NCI-H82 treated with DMSO at 0.1 percent for 48 hours (cell line): Measurements from ENCODE around the gene VSTM4.

Source experiments
- DNase-seq: peaks from one replicate; lab custom pipeline; 2025; ENCODE audit not compliant: unreplicated experiment; lab: John Stamatoyannopoulos, UW

VSTM4 gene

GRCh38 chr10:49074836-49075682, 40.3 kb downstream of the VSTM4 start:
- DNase-seq: no peak

DNA sequence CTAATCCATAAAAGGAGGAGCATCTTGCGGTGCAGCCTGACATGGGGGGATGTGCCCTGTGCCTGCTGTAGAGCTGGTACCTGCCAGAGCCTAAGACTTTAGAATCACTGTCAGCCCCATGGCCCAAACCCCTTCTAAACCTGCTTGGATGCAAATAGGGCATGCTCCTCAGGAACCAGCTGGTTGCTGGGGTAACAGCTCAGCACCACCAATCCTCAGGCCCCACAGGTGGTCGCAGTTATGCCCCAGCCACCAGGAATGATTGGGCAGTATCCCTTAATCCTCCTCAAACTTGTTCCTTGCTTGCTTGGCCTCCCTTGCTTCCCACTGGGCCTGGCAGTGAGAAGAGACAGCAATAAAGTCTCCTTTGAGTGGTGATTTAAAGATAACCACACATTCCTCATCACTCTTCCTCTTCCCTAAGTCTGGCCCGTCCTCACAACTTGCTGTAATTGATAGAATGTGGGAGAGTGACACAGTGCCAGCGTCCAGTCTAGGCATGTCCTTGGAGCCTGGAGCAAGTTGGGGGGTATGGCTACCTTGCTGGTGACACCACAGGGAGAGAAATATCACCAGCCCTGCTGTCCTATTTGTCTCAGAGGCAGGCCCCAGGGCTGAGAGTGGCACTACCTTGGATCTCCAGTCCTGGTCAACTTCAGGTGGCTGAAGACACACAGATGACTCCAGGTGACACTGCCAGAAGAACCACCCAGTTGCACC, 43.0 kb downstream of the VSTM4 start:
- no peak for DNase-seq

GRCh38 chr10:49071160-49071761, 44.1 kb downstream of the VSTM4 start:
- DNase-seq: no peak

DNA sequence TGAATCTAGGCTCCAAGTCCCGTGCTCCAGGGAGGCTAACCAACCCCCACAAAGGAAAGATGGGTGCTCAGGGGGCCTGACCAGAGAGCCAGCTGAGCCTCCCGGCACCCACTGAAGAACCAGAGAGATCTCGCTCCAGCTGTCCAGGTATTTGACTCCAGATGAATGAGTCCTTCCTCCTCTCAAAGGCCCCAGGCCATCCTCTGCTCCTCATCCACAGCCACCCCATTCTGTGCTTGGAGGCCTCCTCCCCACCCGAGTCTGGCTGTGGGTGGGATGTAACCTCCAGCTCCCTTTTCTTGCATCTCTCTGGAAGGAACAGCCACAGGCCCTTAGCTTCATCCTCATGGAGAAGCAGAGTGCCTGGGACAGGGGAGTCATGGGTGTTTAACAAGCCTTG, 44.6 kb downstream of the VSTM4 start:
- DNase-seq: no peak

GRCh38 chr10:49068672-49069217, 46.6 kb downstream of the VSTM4 start:
- no peak for DNase-seq

DNA sequence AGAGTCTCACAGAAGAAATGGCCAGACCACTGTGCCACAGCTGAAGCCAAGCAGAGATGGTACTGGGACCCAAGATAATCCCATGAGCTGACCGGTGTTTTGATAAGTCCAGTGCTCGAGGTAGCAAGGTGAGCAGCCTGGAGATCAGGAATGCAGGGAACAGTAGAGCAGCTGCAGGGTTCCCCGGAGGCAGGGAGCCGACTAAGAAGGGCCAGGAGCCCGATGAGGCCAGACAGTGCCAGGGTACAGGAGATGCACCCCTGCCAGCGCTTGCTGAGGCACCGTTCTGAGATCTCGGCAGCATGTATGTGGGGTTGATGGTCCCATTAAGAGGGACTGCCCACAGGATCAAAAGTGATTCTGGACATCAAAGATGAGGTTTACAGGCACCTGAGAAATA, 47.1 kb downstream of the VSTM4 start:
- no peak for DNase-seq

GRCh38 chr10:49066944-49067730, 48.2 kb downstream of the VSTM4 start:
- no peak for DNase-seq

- DNase-seq: no peak
These were observed 53.1 kb downstream of the VSTM4 start for GRCh38 chr10:49062229-49062628.

- DNase-seq: no peak
These were observed 53.7 kb downstream of the VSTM4 start for GRCh38 chr10:49061667-49062066.

DNA sequence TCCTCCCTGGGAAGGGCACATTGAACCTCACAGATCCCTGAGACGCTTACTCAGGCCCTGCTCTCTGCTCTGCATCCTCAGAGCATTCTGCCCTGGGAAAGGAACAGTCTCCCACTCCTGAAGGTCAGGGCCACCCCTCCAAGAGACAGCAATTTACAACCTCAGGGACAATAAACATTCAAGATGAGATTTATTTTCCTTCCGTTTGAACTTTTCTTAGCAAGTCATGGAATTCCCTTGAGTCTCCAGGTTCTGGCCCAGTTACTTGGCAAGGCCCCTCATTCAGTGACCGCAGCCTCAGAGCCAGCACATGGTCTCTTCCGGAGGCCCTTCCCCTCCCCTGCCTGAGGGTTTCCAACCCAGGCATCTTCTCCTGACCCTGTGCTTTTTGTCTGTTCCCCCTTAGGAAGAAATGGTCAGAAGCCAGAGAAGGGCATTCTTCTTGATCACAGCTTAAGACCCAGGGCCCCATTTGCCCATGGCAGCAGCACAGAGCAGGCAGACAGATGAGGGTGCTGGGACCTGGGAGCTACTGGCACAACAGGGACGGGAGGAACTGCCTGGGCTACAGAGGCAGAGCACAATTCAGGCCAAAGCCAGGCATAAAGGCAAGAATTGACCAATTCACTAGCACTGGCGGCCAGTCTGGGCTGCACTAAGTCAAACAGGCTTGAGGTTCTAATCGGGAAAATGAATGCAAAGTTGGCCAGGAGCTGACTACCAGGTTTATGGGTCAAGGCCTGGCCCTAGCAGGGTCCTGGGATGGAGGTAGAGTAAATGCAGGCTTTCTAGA, 56.7 kb downstream of the VSTM4 start:
- DNase-seq: no peak

GRCh38 chr10:49057231-49057880, 58.0 kb downstream of the VSTM4 start:
- no peak for DNase-seq

- no peak for DNase-seq
These were observed 59.0 kb downstream of the VSTM4 start for GRCh38 chr10:49056356-49056755.

DNA sequence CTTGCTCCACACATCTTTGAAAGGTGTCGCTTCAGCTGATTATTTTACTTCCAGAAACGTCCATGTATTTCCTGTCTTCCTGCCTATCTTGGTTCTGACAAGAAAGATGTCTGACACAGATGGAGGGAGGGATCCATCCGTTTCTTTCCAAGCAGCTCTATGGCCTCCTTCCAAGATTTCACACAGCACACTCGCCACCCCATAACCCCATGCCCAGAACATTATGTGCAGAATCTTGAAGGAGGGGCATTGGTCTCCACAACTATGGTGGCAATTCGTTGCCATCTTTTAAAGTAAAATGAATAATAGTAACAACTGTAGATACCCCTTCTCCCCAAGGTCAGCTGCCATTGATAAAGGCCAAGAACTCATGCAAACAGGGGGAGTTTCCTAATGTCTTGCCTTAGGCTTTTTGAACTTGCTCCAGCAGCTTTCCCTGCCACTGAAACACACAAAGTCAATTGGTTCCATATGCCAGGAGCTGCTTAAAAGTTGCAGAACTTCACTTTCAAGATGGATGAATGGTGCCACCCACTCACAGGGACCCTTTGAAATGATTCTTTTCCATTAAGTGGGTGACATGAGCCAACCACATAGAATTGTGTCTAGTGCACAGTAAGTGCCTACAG, 60.0 kb downstream of the VSTM4 start:
- DNase-seq: no peak

- DNase-seq: no peak
These were observed 60.6 kb downstream of the VSTM4 start for GRCh38 chr10:49054753-49055152.

- no peak for DNase-seq
These were observed 61.2 kb downstream of the VSTM4 start for GRCh38 chr10:49053998-49054692.

- DNase-seq: no peak
These were observed 62.0 kb downstream of the VSTM4 start for GRCh38 chr10:49053053-49053997.

DNA sequence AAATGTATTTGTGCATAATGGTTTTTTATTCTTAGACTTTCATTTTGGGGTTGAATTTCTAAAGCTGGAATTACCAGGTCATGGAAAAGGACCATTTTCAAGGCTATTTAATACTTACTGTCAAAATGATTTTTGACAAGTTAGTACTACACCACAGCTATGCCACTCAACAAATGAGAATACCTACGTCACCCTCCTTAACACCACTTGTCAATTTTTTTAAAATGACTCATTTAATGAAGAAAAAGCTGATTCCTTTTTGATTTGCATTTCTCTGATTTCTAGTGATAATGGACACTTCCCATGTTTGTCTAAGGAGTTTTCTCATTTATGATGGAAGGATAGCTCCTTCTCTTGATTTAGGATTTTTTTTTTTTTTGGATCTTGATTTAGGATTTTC, 63.3 kb downstream of the VSTM4 start:
- no peak for DNase-seq
